K562 treated with DMSO at 1 percent for 12 hours (cell line): ENCODE measurements around the gene CCZ1. TPM values are rescaled to one million over a fixed set of nuclear protein-coding genes. Genes with fewer than 3 reads are reported as not detected.

Source experiments
- total RNA-seq: library from RNA; unstranded; fragments of 300-600 nt; gene quantifications from 2 replicates; pipeline ENCODE4 v1.2.3, GENCODE V29; 2022; ENCODE audit not compliant: insufficient read depth

The CCZ1 gene
- 57.8 and 90.7 TPM in 2 replicates for total RNA-seq

GRCh38 chr7:5898480-5899224, at the start of gene CCZ1:
Gene CCZ1, plus strand, starts transcription at chr7:5898733. Its CDS starts 67 bp downstream, at chr7:5898800.

DNA sequence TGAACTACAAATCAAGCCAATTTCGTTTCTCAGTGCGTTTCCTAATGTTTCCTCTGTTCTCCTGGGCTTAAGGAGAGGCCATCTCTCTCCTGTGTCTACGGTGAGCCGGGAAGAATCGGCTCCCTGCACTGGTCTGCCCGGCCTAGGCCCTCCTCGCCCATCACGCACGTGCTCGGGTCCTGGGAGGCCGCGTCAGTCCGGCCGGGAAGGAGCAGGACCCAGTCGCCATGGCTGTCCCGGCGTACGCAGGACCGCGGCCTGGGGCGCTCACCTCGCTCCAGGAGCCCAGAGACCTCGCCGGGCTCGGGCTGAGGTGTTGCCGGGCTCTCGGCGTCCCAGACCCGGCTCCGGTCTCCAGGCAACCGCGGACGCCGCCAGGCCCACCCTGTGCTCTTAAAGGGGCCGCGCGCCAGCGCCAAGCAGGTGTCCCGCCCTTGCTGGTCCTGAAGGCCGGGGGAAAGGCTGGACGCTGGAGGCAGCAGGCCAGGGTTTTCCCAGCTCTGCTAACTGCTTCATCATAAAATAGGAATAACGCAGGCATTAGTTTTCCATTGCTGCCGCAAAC, 71.9 kb downstream of the CCZ1 start, which contains the start of gene RSPH10B:
TSS of gene RSPH10B (minus strand) at position 343 of the 565 bp plus-strand sequence. CDS start 3,573 bp downstream, outside the sequence.

Other genes with a start within 250 kb of the CCZ1 start
- 16.4 and 41.3 TPM in 2 replicates for gene RNF216, start 117.1 kb upstream of the CCZ1 start, total RNA-seq
- not detected in 2 replicates for gene OCM, start 17.9 kb upstream of the CCZ1 start, total RNA-seq
- gene RSPH10B, start 72.0 kb downstream of the CCZ1 start, total RNA-seq: not detected in 2 replicates
- gene PMS2, start 110.3 kb downstream of the CCZ1 start, total RNA-seq: 5.2 and 16.8 TPM in 2 replicates
- gene AIMP2, start 110.5 kb downstream of the CCZ1 start, total RNA-seq: 31.0 and 41.2 TPM in 2 replicates
- gene ANKRD61, start 132.6 kb downstream of the CCZ1 start, total RNA-seq: not detected in 2 replicates
- 55.1 and 153 TPM in 2 replicates for gene EIF2AK1, start 160.4 kb downstream of the CCZ1 start, total RNA-seq
- gene USP42, start 206.2 kb downstream of the CCZ1 start, total RNA-seq: 5.4 and 11.7 TPM in 2 replicates